Smooth muscle cell (in vitro differentiated cells): ENCODE measurements around the gene SIK2. TPM values are rescaled to one million over a fixed set of nuclear protein-coding genes. Genes with fewer than 3 reads are reported as not detected.

Experiments
- DNase-seq: peaks from one replicate; lab custom pipeline; 2025; ENCODE audit not compliant: unreplicated experiment; lab: John Stamatoyannopoulos, UW
- H2AFZ ChIP-seq: fragments of 200-600 bp; sonication (generic); 2 replicates; pipeline ENCODE4 v1.6.0; 2016; ENCODE audit warnings: antibody characterized with exemption, low read depth, mild to moderate bottlenecking
- H3F3A ChIP-seq: fragments of 200-600 bp; sonication (generic); 2 replicates; pipeline ENCODE4 v1.6.0; 2017; ENCODE audit warnings: antibody characterized with exemption, low read depth
- H3K27ac ChIP-seq: fragments of 200-600 bp; sonication (generic); 2 replicates; pipeline ENCODE4 v1.5.1; 2016; ENCODE audit warnings: low read depth, mild to moderate bottlenecking
- H3K27me3 ChIP-seq: fragments of 200-600 bp; sonication (generic); 2 replicates; pipeline ENCODE4 v1.6.1; 2016; ENCODE audit warnings: low read depth, mild to moderate bottlenecking
- H3K36me3 ChIP-seq: fragments of 200-600 bp; sonication (generic); 2 replicates; pipeline ENCODE4 v1.5.1; 2016; ENCODE audit warnings: low read depth
- H3K4me1 ChIP-seq: fragments of 200-600 bp; sonication (generic); 2 replicates; pipeline ENCODE4 v1.5.1; 2016; ENCODE audit warnings: low read depth
- H3K4me2 ChIP-seq: fragments of 200-600 bp; sonication (generic); 2 replicates; pipeline ENCODE4 v1.6.0; 2016; ENCODE audit warnings: mild to moderate bottlenecking
- H3K4me3 ChIP-seq: fragments of 200-600 bp; sonication (generic); 2 replicates; pipeline ENCODE4 v1.5.1; 2016; ENCODE audit warnings: mild to moderate bottlenecking
- H3K79me2 ChIP-seq: fragments of 200-600 bp; sonication (generic); 2 replicates; pipeline ENCODE4 v1.6.0; 2016; ENCODE audit warnings: low read depth, mild to moderate bottlenecking
- H3K9ac ChIP-seq: fragments of 200-600 bp; sonication (generic); 2 replicates; pipeline ENCODE4 v1.6.0; 2016; ENCODE audit warnings: low read depth
- H3K9me3 ChIP-seq: fragments of 200-600 bp; sonication (generic); replicated peaks from 2 replicates; pipeline ENCODE4 v1.5.1; 2016; ENCODE audit warnings: low read depth
- H4K20me1 ChIP-seq: fragments of 200-600 bp; sonication (generic); 2 replicates; pipeline ENCODE4 v1.6.0; 2016; ENCODE audit warnings: low read depth
- WGBS: methylation state at CpG from one replicate; pipeline ENCODE4 v1.1.7; 2016; ENCODE audit warnings: low lambda C conversion rate; 5-methylcytosine and 5-hydroxymethylcytosine counted together
- polyA plus RNA-seq: library from polyadenylated mRNA; unstranded; fragments of >200 nt; fragmentation: Nextera tagmentation; extraction: Ambion mirVana; gene quantifications from 2 replicates; pipeline ENCODE4 v1.2.1, GENCODE V29; 2016
- total RNA-seq: library from RNA; depleted of rRNA; stranded (reverse); fragments of >200 nt; gene quantifications from 2 replicates; pipeline ENCODE4 v1.2.3, GENCODE V29; 2014
- TF ChIP-seq, protein P1 (sequence below): fragments of 200-600 bp; sonication (generic); IDR thresholded peaks from 2 replicates; pipeline ENCODE4 v1.5.1; 2017; ENCODE audit warnings: borderline replicate concordance, mild to moderate bottlenecking, antibody characterized with exemption; ENCODE audit not compliant: insufficient read depth, poor library complexity, severe bottlenecking

Gene SIK2
- total and polyA plus RNA-seq, 2 experiments from 2014 or later, result 1.9 to 14.1 TPM

DNA sequence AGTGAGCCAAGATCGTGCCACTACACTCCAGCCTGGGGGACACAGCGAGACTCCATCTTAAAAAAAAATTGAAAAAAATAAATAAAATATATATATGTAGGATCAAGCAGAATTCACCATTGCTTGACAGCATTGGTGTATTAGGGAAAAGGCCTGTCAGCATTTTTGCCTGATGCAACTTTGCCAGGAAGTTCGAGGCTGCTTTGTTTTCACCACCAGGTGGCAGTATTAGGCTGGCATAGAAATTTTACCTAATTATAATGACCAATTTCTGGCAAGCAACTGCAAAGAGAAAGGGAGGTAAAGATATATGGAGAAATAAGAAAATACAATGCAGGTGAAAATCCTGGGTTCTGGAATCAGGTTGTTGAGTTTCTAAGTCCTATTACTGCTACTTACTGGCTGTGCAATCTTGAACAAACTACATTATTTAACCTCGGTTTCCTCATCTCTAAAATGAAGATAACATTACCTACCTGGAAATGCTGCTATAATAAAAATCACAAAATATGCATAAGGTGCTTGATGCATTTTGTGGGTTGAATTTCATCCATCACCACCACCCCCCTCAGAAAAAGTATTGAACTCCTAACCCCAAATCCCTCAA is 37.0 kb upstream of the SIK2 start:
- no peak overlapping the region for H2AFZ ChIP-seq
- peaks cover 2% of the 10 kb centered on the region for H3K4me1 ChIP-seq
- DNase-seq, result peak; percentile 4
- no peak overlapping the region for H3K27ac ChIP-seq
- no peaks in the 10 kb centered on the region for H3K36me3 ChIP-seq
- no peaks in the 10 kb centered on the region for H3F3A ChIP-seq
- WGBS, result 63% methylated on average over 4 of the region's 4 CpGs
- H3K9me3 ChIP-seq, result no peaks in the 10 kb centered on the region
- TF ChIP-seq, protein P1, sequence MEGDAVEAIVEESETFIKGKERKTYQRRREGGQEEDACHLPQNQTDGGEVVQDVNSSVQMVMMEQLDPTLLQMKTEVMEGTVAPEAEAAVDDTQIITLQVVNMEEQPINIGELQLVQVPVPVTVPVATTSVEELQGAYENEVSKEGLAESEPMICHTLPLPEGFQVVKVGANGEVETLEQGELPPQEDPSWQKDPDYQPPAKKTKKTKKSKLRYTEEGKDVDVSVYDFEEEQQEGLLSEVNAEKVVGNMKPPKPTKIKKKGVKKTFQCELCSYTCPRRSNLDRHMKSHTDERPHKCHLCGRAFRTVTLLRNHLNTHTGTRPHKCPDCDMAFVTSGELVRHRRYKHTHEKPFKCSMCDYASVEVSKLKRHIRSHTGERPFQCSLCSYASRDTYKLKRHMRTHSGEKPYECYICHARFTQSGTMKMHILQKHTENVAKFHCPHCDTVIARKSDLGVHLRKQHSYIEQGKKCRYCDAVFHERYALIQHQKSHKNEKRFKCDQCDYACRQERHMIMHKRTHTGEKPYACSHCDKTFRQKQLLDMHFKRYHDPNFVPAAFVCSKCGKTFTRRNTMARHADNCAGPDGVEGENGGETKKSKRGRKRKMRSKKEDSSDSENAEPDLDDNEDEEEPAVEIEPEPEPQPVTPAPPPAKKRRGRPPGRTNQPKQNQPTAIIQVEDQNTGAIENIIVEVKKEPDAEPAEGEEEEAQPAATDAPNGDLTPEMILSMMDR, result peak; percentile 91
- H3K9ac ChIP-seq, result no peak overlapping the region
- no peaks in the 10 kb centered on the region for H4K20me1 ChIP-seq
- H3K4me3 ChIP-seq, result no peak overlapping the region
- no peak overlapping the region for H3K4me2 ChIP-seq
- no peaks in the 10 kb centered on the region for H3K79me2 ChIP-seq
- H3K27me3 ChIP-seq, result no peaks in the 10 kb centered on the region

DNA sequence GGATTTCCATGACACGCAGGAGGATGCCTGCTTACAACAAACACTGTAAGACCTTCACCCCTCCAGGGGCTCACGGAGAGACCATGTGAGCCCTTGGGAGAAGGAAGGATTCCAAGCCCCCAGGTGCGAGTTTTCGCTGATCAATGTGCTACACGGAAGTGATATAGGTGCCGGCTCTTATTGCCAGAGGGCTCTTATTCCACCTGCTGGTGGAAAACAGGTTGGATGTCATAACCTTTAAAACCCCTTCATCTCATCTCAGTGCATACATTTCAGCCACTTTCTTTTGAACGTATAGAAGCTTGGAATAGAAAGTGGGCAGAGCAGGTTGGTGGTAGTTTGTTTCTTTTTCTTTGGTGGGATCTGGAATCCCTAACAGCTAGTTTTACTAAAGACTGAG is 35.9 kb upstream of the SIK2 start:
- no peaks in the 10 kb centered on the region for H3K36me3 ChIP-seq
- peaks cover 5% of the 10 kb centered on the region for H3K4me1 ChIP-seq
- H3K27ac ChIP-seq, result no peak overlapping the region
- no peak overlapping the region for H2AFZ ChIP-seq
- H3K4me2 ChIP-seq, result no peak overlapping the region
- H3K79me2 ChIP-seq, result no peaks in the 10 kb centered on the region
- TF ChIP-seq, protein P1, result no peak
- no peak overlapping the region for H3K4me3 ChIP-seq
- H4K20me1 ChIP-seq, result no peaks in the 10 kb centered on the region
- no peak overlapping the region for H3K9ac ChIP-seq
- 77% methylated on average over 7 of the region's 7 CpGs for WGBS
- no peaks in the 10 kb centered on the region for H3F3A ChIP-seq
- H3K9me3 ChIP-seq, result no peaks in the 10 kb centered on the region
- no peak for DNase-seq
- no peaks in the 10 kb centered on the region for H3K27me3 ChIP-seq

DNA sequence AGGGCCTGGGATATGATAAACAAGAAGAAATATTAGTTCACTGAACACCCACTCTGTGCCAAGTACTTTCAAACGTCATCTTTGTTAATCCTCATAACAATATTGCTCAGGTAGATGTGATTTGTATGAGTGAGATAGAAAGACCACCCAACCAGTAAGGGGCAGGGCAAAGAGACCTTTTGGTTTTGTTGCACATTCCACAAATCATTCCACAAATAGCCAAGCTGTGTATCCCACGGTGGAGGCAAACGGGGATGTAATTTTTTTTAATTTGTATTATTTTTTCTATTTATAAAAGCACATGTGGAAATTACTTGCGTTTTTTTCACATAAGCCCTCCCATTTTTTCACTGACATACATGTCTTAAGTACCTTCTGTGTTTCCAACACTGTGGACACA is 32.8 kb upstream of the SIK2 start:
- DNase-seq, result no peak
- Histone ChIP-seq H3K9ac (no peak overlapping the region), H3K27me3 (no peaks in the 10 kb centered on the region), H3K27ac (no peak overlapping the region), H3F3A (no peaks in the 10 kb centered on the region), H3K4me1 (peaks cover 5% of the 10 kb centered on the region), H3K4me2 (no peak overlapping the region), H2AFZ (no peak overlapping the region), H3K79me2 (no peaks in the 10 kb centered on the region), H3K36me3 (no peaks in the 10 kb centered on the region), H3K4me3 (no peak overlapping the region), H3K9me3 (no peaks in the 10 kb centered on the region), H4K20me1 (no peaks in the 10 kb centered on the region)
- TF ChIP-seq, protein P1, result no peak
- 75% methylated on average over 4 of the region's 4 CpGs for WGBS

DNA sequence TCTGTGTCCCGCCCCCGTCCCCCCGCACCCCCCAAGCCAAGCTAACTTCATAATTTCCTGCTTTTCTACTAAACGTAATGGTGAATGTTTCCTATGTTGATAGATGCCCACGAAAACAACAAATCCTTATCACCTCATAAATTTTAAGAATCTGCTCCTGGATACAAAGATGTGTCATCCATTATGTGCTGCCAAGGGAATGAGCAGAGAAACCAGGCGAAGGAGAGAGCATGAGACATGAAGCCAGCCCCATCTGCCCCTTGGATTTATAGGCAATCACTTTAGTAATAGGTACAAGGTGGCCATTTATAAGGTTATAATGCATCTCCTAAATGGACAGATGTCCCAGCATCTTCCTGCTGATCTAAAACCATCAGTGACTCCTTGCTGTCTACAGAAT is 31.5 kb upstream of the SIK2 start:
- Histone ChIP-seq H2AFZ (no peak overlapping the region), H3K79me2 (no peaks in the 10 kb centered on the region)

More for the DNA sequence above, 31.5 kb upstream of the SIK2 start:
- WGBS, result 64% methylated on average over 6 of the region's 6 CpGs
- TF ChIP-seq, protein P1, result no peak
- Histone ChIP-seq H3K27me3 (no peaks in the 10 kb centered on the region), H3K9ac (no peak overlapping the region), H3K9me3 (no peaks in the 10 kb centered on the region), H3K4me2 (no peak overlapping the region), H3K36me3 (no peaks in the 10 kb centered on the region), H3K4me1 (peaks cover 5% of the 10 kb centered on the region), H3K27ac (no peak overlapping the region), H3K4me3 (no peak overlapping the region), H3F3A (no peaks in the 10 kb centered on the region), H4K20me1 (no peaks in the 10 kb centered on the region)
- no peak for DNase-seq
